IMR-90 (cell line): ENCODE data around the gene TCFL5. TPM values are rescaled to one million over a fixed set of nuclear protein-coding genes. Genes with fewer than 3 reads are reported as not detected.

Experiments used
- ATAC-seq: fragments of 200-7000 bp; cut with Tn5 transposase; 2 replicates; pipeline ENCODE4 v1.9.1; 2020; ENCODE audit warnings: low read depth, mild to moderate bottlenecking, moderate library complexity
- BruUV-seq: library from RNA; stranded (reverse); fragments of 400-500 nt; replicated peaks from 2 replicates; lab custom pipeline; 2021; lab: Mats Ljungman, UMichigan
- CTCF ChIA-PET: fragments of 300-600 bp; formaldehyde crosslinking; extraction: SDS; loops from one replicate; lab custom pipeline; 2021; ENCODE audit warnings: antibody characterized with exemption; lab: Yijun Ruan, JAX
- POLR2A ChIA-PET: fragments of 300-600 bp; sonication (Branson Sonifier 250); formaldehyde crosslinking; loops from one replicate; lab custom pipeline; 2022; ENCODE audit warnings: antibody characterized with exemption; ENCODE audit not compliant: unreplicated experiment; lab: Charles Lee
- DNase-seq: peaks from one replicate; pipeline ENCODE4 v3.0.0; 2013
- H2AFZ ChIP-seq: replicated peaks from 2 replicates; pipeline ENCODE3; 2013; ENCODE audit warnings: low read length, mild to moderate bottlenecking; ENCODE audit not compliant: poor library complexity
- H2AK5ac ChIP-seq: 2 replicates; pipeline ENCODE4 v1.6.1; 2013; ENCODE audit warnings: low read depth, low read length, inconsistent platforms
- H2AK9ac ChIP-seq: replicated peaks from 2 replicates; pipeline ENCODE3; 2013; ENCODE audit warnings: mild to moderate bottlenecking, low read depth, low read length, moderate library complexity; ENCODE audit not compliant: poor library complexity
- H2BK120ac ChIP-seq: 2 replicates; pipeline ENCODE4 v1.6.1; 2013; ENCODE audit warnings: low read depth, low read length, inconsistent platforms
- H2BK15ac ChIP-seq: 3 replicates; pipeline ENCODE4 v1.6.1; 2013; ENCODE audit warnings: low read depth, low read length, inconsistent platforms
- H2BK20ac ChIP-seq: 2 replicates; pipeline ENCODE4 v1.6.1; 2013; ENCODE audit warnings: low read depth, mild to moderate bottlenecking, inconsistent platforms, low read length, moderate library complexity
- H2BK5ac ChIP-seq: 2 replicates; pipeline ENCODE4 v1.6.1; 2013; ENCODE audit warnings: mild to moderate bottlenecking, low read depth, low read length, inconsistent platforms; ENCODE audit not compliant: poor library complexity, severe bottlenecking
- H3K14ac ChIP-seq: replicated peaks from 2 replicates; pipeline ENCODE4 v1.6.1; 2013; ENCODE audit warnings: low read depth, low read length, inconsistent platforms
- H3K18ac ChIP-seq: 2 replicates; pipeline ENCODE4 v1.6.1; 2013; ENCODE audit warnings: low read depth, low read length, control low read depth
- H3K23ac ChIP-seq: 2 replicates; pipeline ENCODE4 v1.6.1; 2013; ENCODE audit warnings: low read depth, low read length, inconsistent platforms
- H3K27ac ChIP-seq: 2 replicates; pipeline ENCODE4 v1.5.1; 2013; ENCODE audit warnings: mild to moderate bottlenecking, control low read depth, low read length; ENCODE audit not compliant: insufficient read depth
- H3K27me3 ChIP-seq: 2 replicates; pipeline ENCODE4 v1.6.1; 2013; ENCODE audit warnings: low read length; ENCODE audit not compliant: control insufficient read depth, insufficient read depth
- H3K36me3 ChIP-seq: 2 replicates; pipeline ENCODE4 v1.6.1; 2013; ENCODE audit warnings: low read length, mixed read lengths; ENCODE audit not compliant: control insufficient read depth, insufficient read depth
- H3K4ac ChIP-seq: 2 replicates; pipeline ENCODE4 v1.6.1; 2013; ENCODE audit warnings: low read depth, low read length, inconsistent platforms
- H3K4me1 ChIP-seq: 2 replicates; pipeline ENCODE4 v1.6.1; 2013; ENCODE audit warnings: low read length, mixed read lengths; ENCODE audit not compliant: control insufficient read depth, insufficient read depth
- H3K4me2 ChIP-seq: 2 replicates; pipeline ENCODE4 v1.6.1; 2013; ENCODE audit warnings: low read depth, mild to moderate bottlenecking, control low read depth, low read length, moderate library complexity
- H3K4me3 ChIP-seq: 2 replicates; pipeline ENCODE4 v1.5.1; 2013; ENCODE audit warnings: low read depth, mild to moderate bottlenecking, control low read depth, low read length, moderate library complexity; ENCODE audit not compliant: insufficient read depth
- H3K56ac ChIP-seq: 2 replicates; pipeline ENCODE4 v1.6.1; 2013; ENCODE audit warnings: low read length, inconsistent platforms; ENCODE audit not compliant: insufficient read depth; ENCODE audit errors: extremely low read depth
- H3K79me1 ChIP-seq, 2 experiments: 2 replicates each; pipeline ENCODE4 v1.6.1; 2013; ENCODE audit warnings: low read length in 2 of 2, inconsistent platforms in 1 of 2, low read depth in 1 of 2
- H3K9ac ChIP-seq: 2 replicates; pipeline ENCODE4 v1.6.1; 2013; ENCODE audit warnings: low read depth, low read length, control low read depth
- H3K9me1 ChIP-seq: 2 replicates; pipeline ENCODE4 v1.6.1; 2013; ENCODE audit warnings: low read length, inconsistent platforms; ENCODE audit not compliant: insufficient read depth
- H3K9me3 ChIP-seq: 2 replicates; pipeline ENCODE4 v1.6.1; 2013; ENCODE audit warnings: low read length; ENCODE audit not compliant: control insufficient read depth, insufficient read depth
- H4K20me1 ChIP-seq: 2 replicates; pipeline ENCODE4 v1.6.1; 2013; ENCODE audit warnings: low read length, inconsistent platforms; ENCODE audit not compliant: insufficient read depth
- H4K5ac ChIP-seq: 2 replicates; pipeline ENCODE4 v1.6.1; 2013; ENCODE audit warnings: mild to moderate bottlenecking, low read depth, low read length, control low read depth
- H4K8ac ChIP-seq, 2 experiments: 2 replicates each; pipeline ENCODE4 v1.6.1; 2013; ENCODE audit warnings: low read depth in 2 of 2, low read length in 2 of 2, control low read depth in 1 of 2, inconsistent platforms in 1 of 2
- H4K91ac ChIP-seq: 2 replicates; pipeline ENCODE4 v1.6.1; 2013; ENCODE audit warnings: low read depth, low read length, inconsistent platforms; ENCODE audit not compliant: insufficient read depth
- BHLHE40 ChIP-seq: fragments of 150-350 bp; IDR thresholded peaks from 2 replicates; pipeline ENCODE4 v1.6.1; 2016; ENCODE audit warnings: mild to moderate bottlenecking, low read depth, low read length
- CHD1 ChIP-seq: IDR thresholded peaks from 2 replicates; pipeline ENCODE4 v1.6.1; 2012; ENCODE audit warnings: low read depth, low read length, improper control_type of control experiment
- ELK1 ChIP-seq: fragments of 150-350 bp; IDR thresholded peaks from 2 replicates; pipeline ENCODE4 v1.6.1; 2016; ENCODE audit warnings: low read depth, mild to moderate bottlenecking, low read length, moderate library complexity, borderline replicate concordance
- FOS ChIP-seq: fragments of 150-350 bp; IDR thresholded peaks from 2 replicates; pipeline ENCODE4 v1.6.1; 2016; ENCODE audit warnings: low read depth, low read length
- RCOR1 ChIP-seq: IDR thresholded peaks from 2 replicates; pipeline ENCODE4 v1.6.1; 2012; ENCODE audit warnings: mild to moderate bottlenecking, low read length, improper control_type of control experiment; ENCODE audit not compliant: insufficient replicate concordance
- WGBS, 2 experiments: methylation state at CpG; one replicate each; pipeline versions ENCODE4 v1.1.5 to v1.1.7; 2013; ENCODE audit warnings: missing lambda C conversion rate in 2 of 2; ENCODE audit not compliant: insufficient read length in 1 of 2; ENCODE audit errors: extremely low coverage in 2 of 2; 5-methylcytosine and 5-hydroxymethylcytosine counted together
- dilution Hi-C: fragments of 300-500 bp; cut with HindIII; formaldehyde crosslinking; loops from one replicate; pipeline ENCODE4 v1.14.3; 2018; ENCODE audit warnings: low sequenced_read_pairs; ENCODE audit not compliant: unreplicated experiment
- in situ Hi-C: fragments of 300-500 bp; cut with MboI; formaldehyde crosslinking; loops from 3 replicates; pipeline ENCODE4 v1.14.3; 2019; ENCODE audit warnings: low sequenced_read_pairs, inconsistent platforms, mixed read lengths
- intact Hi-C: fragments of 100-400 bp; cut with micrococcal nuclease; formaldehyde crosslinking; loops from 2 replicates; pipeline ENCODE4 v1.10.0; 2022
- polyA plus RNA-seq, 3 experiments: library from polyadenylated mRNA; depleted of rRNA; stranded (reverse); fragments of >200 nt; gene quantifications; 2 replicates each; pipeline ENCODE4 v1.2.3, GENCODE V29; 2012; ENCODE audit warnings: low replicate concordance in 1 of 3
- total RNA-seq: library from RNA; depleted of rRNA; stranded (reverse); fragments of >200 nt; gene quantifications from 2 replicates; pipeline ENCODE4 v1.2.3, GENCODE V29; 2012

TCFL5 gene
- total and polyA plus RNA-seq, 2 of the 4 experiments (the other 2 are of a cell fraction): 6.0 to 8.2 TPM

DNA sequence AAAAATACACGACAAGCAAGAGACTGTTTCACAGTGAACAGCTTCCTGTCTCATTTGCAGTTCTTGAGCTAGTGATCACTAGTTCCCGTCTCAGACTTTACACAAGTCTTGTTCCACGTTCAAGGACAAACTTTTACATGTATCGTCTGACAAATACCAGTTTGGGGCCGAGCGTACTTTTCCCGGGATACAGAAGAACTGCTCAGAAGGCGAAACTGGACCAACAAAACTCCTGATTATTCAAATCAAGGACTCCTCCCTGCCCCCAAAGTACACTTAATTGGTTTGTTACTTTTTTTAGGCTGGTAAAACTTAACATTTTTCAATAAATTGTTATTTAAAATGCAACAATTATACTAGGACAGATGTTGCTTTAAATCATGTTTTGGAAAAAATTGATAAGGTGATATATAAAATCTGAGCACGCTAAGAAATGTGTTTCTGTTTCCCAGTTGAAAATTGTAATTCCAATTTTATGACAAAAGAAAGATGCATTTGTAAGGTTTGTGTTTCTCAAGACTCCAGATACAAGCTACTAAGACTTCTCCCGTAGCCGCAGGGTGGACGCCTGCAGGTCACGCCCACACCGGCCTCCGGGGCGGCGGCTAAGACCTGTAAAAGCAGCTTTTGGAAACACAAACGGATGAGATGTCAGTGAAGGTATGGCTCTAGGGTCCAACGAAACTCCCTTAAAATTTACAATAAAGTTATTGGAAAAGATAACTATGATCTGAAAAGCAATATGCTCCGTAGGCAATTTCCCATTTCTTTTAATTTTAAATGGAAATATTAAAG, 16.8 kb upstream of the TCFL5 start:
- dilution Hi-C loops: no loop called here
- TF ChIP-seq RCOR1: no peak
- TF ChIP-seq FOS: no peak
- no peak for TF ChIP-seq BHLHE40
- TF ChIP-seq ELK1: no peak
- TF ChIP-seq CHD1: no peak
- Histone ChIP-seq H3K9ac (no peak overlapping the region), H2BK120ac (no peak overlapping the region), H3K56ac (no peak overlapping the region), H3K4ac (no peak overlapping the region), H2AFZ (no peak overlapping the region), H4K91ac (no peak overlapping the region), H3K23ac (no peak overlapping the region), H3K79me1 (no peaks in the 10 kb centered on the region), H2BK15ac (no peak overlapping the region), H4K5ac (no peak overlapping the region), H2BK20ac (no peak overlapping the region), H3K4me2 (no peak overlapping the region), H3K4me3 (no peak overlapping the region), H4K8ac (no peak overlapping the region), H3K14ac (no peak overlapping the region), H3K9me1 (no peaks in the 10 kb centered on the region; the same call in 1 of the 2 replicates), H3K27ac (no peak overlapping the region), H3K18ac (no peak overlapping the region), H3K27me3 (no peaks in the 10 kb centered on the region), H3K36me3 (peaks cover 12% of the 10 kb centered on the region), H3K9me3 (no peaks in the 10 kb centered on the region), H4K20me1 (no peaks in the 10 kb centered on the region), H3K4me1 (peaks cover 7% of the 10 kb centered on the region; the same call in 1 of the 2 replicates), H2BK5ac (no peak overlapping the region), H2AK9ac (no peak overlapping the region), H2AK5ac (no peak overlapping the region)
- ATAC-seq (no peak), DNase-seq (no peak)
- 67% methylated on average over 2 of the region's 20 CpGs; no CpG with 5 or more reads in 1 of the 2 experiments for WGBS, 2 experiments
- ChIA-PET POLR2A (no interaction called here), CTCF (interaction anchor here (3.6 kb wide), 1 partner anchor 9 kb away, joined by 12 read pairs; no protein-coding TSS in a partner anchor)
- intact Hi-C loops: no loop called here
- BruUV-seq: TSS peak; percentile 54
- in situ Hi-C loops: loop anchor here (10.0 kb wide), 1 partner anchor 136 kb away; no protein-coding TSS in a partner anchor
